ENCODE measurements around the gene CDC6.

GRCh38 chr17:40287159-40287493 is 553 bp upstream of the CDC6 start:
- TF ChIP-seq, protein P1, sequence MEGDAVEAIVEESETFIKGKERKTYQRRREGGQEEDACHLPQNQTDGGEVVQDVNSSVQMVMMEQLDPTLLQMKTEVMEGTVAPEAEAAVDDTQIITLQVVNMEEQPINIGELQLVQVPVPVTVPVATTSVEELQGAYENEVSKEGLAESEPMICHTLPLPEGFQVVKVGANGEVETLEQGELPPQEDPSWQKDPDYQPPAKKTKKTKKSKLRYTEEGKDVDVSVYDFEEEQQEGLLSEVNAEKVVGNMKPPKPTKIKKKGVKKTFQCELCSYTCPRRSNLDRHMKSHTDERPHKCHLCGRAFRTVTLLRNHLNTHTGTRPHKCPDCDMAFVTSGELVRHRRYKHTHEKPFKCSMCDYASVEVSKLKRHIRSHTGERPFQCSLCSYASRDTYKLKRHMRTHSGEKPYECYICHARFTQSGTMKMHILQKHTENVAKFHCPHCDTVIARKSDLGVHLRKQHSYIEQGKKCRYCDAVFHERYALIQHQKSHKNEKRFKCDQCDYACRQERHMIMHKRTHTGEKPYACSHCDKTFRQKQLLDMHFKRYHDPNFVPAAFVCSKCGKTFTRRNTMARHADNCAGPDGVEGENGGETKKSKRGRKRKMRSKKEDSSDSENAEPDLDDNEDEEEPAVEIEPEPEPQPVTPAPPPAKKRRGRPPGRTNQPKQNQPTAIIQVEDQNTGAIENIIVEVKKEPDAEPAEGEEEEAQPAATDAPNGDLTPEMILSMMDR (IDR thresholded peaks at IDR 0.05; ENCODE audit: low read depth, low read length) = no peak
- no peak for TF ChIP-seq EZH2phosphoT487 (IDR thresholded peaks at IDR 0.05; ENCODE audit: low read depth)

All from OCI-LY3 (cell line).